Motor neuron (in vitro differentiated cells): ENCODE results near the gene ZMPSTE24. TPM values are rescaled to one million over a fixed set of nuclear protein-coding genes. Genes with fewer than 3 reads are reported as not detected.

Experiments
- ATAC-seq, 8 experiments: fragments of 200-7000 bp; cut with Tn5 transposase; replicated peaks in 6 of 8; 2 replicates each; pipeline ENCODE4 v1.8.0; 2021; ENCODE audit warnings: mild to moderate bottlenecking in 8 of 8, moderate library complexity in 8 of 8
- H3K27ac ChIP-seq, 2 donors: fragments of 250-450 bp; sonication (Bioruptor Pico); 2 replicates each; pipeline ENCODE4 v1.9.0; 2021; ENCODE audit warnings: antibody characterized with exemption in 2 of 2, mild to moderate bottlenecking in 2 of 2, moderate library complexity in 1 of 2
- H3K4me1 ChIP-seq, 2 donors: fragments of 250-450 bp; sonication (Bioruptor Pico); replicated peaks in 1 of 2; 2 replicates each; pipeline ENCODE4 v1.6.1; 2021; ENCODE audit warnings: antibody characterized with exemption in 2 of 2, mild to moderate bottlenecking in 2 of 2, moderate library complexity in 1 of 2
- H3K4me3 ChIP-seq, 5 donors: fragments of 250-450 bp; sonication (Bioruptor Pico); 2 replicates each; pipeline ENCODE4 v1.9.0; 2021; ENCODE audit warnings: antibody characterized with exemption in 5 of 5, mild to moderate bottlenecking in 5 of 5, moderate library complexity in 4 of 5
- WGBS, 10 experiments: fragments of 450-650 bp; shearing (Covaris generic); methylation state at CpG; one replicate each; pipeline ENCODE4 v1.0.0; 2022; 5-methylcytosine and 5-hydroxymethylcytosine counted together
- in situ Hi-C, 9 experiments: fragments of 400-800 bp; cut with MboI; loops; one replicate each; pipeline ENCODE4 v1.15.0; 2021; ENCODE audit warnings: low sequenced_read_pairs in 9 of 9, low pct_unique_long_range_greater_than_20kb in 2 of 9; ENCODE audit not compliant: unreplicated experiment in 9 of 9
- total RNA-seq, 8 experiments: library from RNA; unstranded; fragments of 300-600 nt; gene quantifications; 2 replicates each; pipeline versions ENCODE4 v1.2.3 to v1.2.4, GENCODE V29; 2022

Gene ZMPSTE24
- total RNA-seq, 8 experiments from 2014 or later = 20.6 to 58.0 (median 40.7) TPM

DNA sequence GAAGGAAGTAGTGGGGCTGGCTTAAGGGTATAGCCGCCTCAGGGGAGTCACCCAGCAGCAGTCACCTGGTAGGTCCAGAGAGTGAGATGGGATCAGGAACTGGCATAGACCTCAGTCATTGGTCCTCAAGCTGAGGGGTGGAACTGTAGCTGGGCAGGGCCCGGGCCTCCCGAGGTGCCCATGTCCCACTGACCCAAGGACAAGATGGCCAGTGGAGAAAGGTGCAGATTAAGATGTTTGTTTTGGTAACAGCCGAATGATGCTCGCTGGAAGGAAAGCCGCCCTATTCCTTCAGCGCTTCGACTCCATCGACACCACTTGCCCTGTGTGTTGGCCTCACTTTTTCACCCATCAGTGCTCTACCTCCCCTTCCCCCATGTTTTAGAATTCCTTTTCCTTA, 42.6 kb downstream of the ZMPSTE24 start:
- H3K4me3 ChIP-seq = no peak overlapping the region
- WGBS, 10 experiments = 37 to 98% (median 87%) methylated on average over 2 to 7 of the region's 9 CpGs; no CpG with 5 or more reads in 5 of the 10 experiments
- in situ Hi-C loops = loop anchor here in 1 of 9 experiments (25.0 kb wide), 1 partner anchor 163 kb away; no protein-coding TSS in a partner anchor
- H3K27ac ChIP-seq = no peak overlapping the region
- peak in 1 of 8 experiments; percentile 38 for ATAC-seq
- no peaks in the 10 kb centered on the region for H3K4me1 ChIP-seq

DNA sequence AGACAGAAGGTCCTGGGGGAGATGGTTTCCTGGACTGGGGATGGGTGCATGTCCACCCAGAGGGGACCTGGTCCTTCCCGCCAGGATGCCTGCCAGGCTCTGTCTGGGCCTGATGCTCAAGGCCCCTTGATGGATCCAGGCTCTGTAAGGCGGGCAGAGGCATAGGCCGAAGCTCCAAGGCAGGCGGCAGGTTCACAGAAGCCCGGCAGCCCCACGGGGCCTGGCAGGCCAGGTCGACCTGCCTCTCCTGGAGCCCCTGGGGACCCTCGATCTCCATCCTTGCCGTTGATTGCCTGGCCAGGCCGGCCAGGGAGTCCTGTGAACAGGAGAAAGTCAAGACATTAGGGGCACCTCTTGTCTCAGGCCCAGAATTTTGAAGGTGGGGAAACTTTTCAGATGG, 43.0 kb downstream of the ZMPSTE24 start:
- Histone ChIP-seq H3K27ac (no peak overlapping the region), H3K4me1 (no peaks in the 10 kb centered on the region), H3K4me3 (no peak overlapping the region)
- in situ Hi-C loops = loop anchor here in 1 of 9 experiments (25.0 kb wide), 1 partner anchor 164 kb away; no protein-coding TSS in a partner anchor
- 60 to 82% (median 75%) methylated on average over 2 to 5 of the region's 10 CpGs; no CpG with 5 or more reads in 5 of the 10 experiments for WGBS, 10 experiments
- ATAC-seq = no peak

DNA sequence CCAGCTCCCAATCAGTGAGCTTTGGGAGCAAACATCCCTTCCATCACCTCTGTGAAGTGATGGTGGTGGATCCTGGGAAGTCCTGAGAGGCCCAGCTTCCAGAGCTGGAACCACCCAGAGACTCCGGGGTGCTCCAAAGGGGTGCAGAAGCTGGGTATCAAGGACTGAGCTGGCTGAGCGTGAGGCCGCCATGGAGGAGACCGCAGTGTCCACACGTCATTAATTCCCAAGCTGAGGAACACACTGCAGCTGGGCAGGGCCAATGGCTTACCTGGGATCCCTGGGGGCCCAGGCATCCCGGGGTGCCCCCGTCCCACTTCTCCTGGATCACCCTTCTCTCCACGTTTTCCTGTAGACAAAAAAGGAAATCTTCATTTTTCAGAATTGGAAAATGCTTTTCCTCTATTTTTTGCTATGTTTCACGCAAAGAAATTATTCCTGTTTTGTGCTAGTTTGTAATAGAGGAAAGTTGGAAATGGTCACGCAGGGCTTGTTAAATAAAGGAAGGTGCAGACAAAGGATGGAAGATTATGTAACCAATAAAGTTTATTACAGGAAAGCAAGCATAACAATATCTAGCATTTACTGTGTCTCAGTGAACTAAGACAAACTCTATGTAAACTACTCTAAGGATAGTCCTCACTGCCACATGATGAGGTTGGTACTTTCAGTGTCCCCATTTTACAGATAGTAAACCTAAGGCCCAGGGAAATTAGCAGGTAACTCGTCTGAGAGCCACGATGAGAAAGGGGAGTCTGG, 43.7 kb downstream of the ZMPSTE24 start:
- no peak overlapping the region for H3K4me3 ChIP-seq
- H3K4me1 ChIP-seq = no peaks in the 10 kb centered on the region
- H3K27ac ChIP-seq = no peak overlapping the region
- no peak for ATAC-seq
- in situ Hi-C loops = loop anchor here in 1 of 9 experiments (25.0 kb wide), 1 partner anchor 164 kb away; no protein-coding TSS in a partner anchor
- WGBS, 10 experiments = 45 to 98% (median 78%) methylated on average over 1 to 12 of the region's 12 CpGs; no CpG with 5 or more reads in 1 of the 10 experiments

DNA sequence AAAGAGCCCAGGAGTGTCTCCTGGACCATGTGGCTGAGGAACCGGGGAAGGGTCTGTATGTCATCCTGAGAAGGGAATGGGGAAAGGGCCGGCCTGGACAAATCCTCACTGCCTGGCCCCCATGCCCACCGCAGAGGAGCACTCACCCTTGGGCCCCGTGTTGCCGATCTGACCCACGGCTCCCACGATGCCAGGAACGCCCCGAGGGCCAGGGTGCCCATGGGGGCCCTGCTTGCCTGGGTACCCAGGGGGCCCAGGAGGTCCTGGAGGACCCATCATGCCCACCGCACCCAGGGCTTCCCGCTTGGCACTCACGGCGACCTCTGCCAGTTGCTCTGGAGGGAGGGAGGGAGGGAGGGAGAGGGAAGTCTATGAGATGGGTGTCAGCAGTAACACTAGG, 44.4 kb downstream of the ZMPSTE24 start:
- 50 to 80% (median 80%) methylated on average over 1 to 2 of the region's 13 CpGs; no CpG with 5 or more reads in 7 of the 10 experiments for WGBS, 10 experiments
- in situ Hi-C loops = loop anchor here in 1 of 9 experiments (25.0 kb wide), 1 partner anchor 165 kb away; no protein-coding TSS in a partner anchor

DNA sequence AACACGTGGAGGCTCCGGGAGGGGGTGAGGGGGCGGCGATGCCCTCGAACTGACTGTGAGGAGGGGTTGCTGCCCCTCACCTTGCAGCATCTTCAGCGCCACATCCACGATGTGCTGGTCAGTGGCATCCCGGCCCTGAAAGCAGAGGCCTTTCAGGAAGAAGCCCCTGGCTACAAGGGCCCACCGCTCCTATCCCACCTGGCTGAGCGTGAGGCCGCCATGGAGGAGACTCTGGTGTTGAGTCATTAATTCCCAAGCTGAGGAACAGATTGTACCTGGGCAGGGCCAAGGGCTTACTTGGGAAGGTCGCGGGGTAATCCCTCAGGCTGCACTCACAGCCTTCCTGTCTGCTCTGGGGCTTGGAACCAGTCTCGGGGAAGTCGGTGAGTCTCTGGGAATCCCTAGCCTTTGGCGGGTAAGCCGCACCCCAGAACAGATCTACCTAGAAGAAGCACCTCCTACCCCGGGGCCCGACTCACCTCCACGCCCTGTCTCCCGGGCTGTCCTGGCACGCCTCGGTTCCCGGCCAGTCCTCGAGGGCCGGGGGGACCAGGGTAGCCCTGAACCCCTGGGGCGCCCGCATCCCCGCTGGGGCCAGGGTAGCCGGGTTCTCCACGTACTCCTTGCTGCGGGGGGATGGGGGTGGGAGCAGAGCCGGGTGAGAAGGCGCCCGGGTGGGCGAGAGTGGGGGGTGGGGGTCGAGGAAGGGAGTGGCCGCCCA, 45.2 kb downstream of the ZMPSTE24 start:
- in situ Hi-C loops = loop anchor here in 1 of 9 experiments (25.0 kb wide), 1 partner anchor 166 kb away; no protein-coding TSS in a partner anchor
- no peak overlapping the region for H3K4me3 ChIP-seq
- 78 to 91% (median 89%) methylated on average over 4 to 11 of the region's 38 CpGs; no CpG with 5 or more reads in 6 of the 10 experiments for WGBS, 10 experiments
- H3K27ac ChIP-seq = no peak overlapping the region
- H3K4me1 ChIP-seq = no peaks in the 10 kb centered on the region
- no peak for ATAC-seq

More for the DNA sequence above, 44.4 kb downstream of the ZMPSTE24 start:
- ATAC-seq = no peak
- no peaks in the 10 kb centered on the region for H3K4me1 ChIP-seq
- H3K4me3 ChIP-seq = no peak overlapping the region
- no peak overlapping the region for H3K27ac ChIP-seq

DNA sequence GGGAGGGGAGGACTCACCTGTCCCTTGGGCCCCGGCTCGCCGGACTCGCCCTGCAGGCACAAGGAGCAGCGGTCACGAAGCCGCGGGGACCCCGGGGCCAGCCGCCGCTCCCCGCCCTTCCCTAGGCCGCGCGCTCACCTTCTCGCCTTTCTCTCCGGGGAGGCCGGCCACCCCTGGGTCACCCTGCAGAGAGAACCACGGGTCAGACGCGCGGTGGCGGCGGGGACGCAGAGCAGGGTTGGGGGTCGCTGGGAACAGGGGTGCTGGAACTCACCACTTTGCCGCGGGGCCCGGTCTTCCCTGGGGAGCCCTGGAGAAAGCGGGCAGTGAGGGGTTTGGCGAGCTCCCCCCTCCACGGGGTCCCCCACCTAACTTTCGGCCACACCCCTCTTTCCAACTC, 45.8 kb downstream of the ZMPSTE24 start:
- H3K4me1 ChIP-seq = no peaks in the 10 kb centered on the region
- H3K27ac ChIP-seq = no peak overlapping the region
- no peak overlapping the region for H3K4me3 ChIP-seq
- WGBS, 10 experiments = 70% methylated on average over 2 of the region's 33 CpGs; no CpG with 5 or more reads in 9 of the 10 experiments
- in situ Hi-C loops = loop anchor here in 1 of 9 experiments (25.0 kb wide), 1 partner anchor 166 kb away; no protein-coding TSS in a partner anchor
- no peak for ATAC-seq

DNA sequence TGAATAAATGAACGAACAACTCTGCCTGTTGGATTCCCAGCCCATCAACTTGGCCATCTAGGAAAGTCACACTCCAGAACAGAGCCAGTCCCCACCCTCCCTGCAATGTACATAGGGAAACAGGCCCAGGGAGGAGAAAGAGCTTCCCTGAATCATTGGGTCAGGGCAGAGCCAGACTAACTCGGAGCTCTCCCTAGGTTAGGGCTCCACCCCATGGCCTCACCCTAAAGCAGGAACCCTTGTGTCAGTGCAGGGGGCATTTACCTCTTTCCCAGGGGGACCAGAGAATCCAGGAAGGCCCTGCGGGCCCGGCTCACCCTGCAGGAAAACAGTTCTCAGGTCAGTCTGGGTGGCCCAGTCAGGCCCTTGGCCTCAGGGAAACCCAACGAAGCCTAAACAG, 47.4 kb downstream of the ZMPSTE24 start:
- in situ Hi-C loops = loop anchor here in 1 of 9 experiments (25.0 kb wide), 1 partner anchor 168 kb away; no protein-coding TSS in a partner anchor
- Histone ChIP-seq H3K4me3 (no peak overlapping the region), H3K4me1 (no peaks in the 10 kb centered on the region), H3K27ac (no peak overlapping the region)
- peak in 3 of 8 experiments; percentile 83 to 99 (median 99) for ATAC-seq
- WGBS, 10 experiments = 0 to 80% (median 59%) methylated on average over 1 to 4 of the region's 5 CpGs; no CpG with 5 or more reads in 4 of the 10 experiments

DNA sequence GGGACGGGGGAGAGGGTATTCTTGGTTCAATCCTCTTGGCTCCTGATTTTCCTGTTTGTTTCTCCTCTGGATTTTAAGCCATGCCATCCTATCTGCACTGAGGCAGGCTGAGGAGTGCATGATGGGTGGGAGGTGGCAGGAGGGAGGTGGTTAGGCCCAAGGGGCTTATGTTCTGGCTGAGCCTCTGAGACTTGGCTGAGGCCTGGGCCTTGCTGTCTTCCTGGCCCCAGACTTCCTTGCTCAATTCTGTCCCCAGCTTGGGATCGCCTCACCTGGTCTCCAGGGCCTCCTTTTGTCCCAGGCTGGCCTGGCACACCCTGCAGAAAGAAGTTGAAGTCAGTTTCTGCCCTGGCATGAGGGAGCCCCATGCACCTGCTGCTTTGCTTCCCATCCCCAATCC, 47.8 kb downstream of the ZMPSTE24 start:
- ATAC-seq = no peak
- WGBS, 10 experiments = 50 to 71% (median 67%) methylated on average over 1 of the region's 2 CpGs; no CpG with 5 or more reads in 5 of the 10 experiments
- no peak overlapping the region for H3K4me3 ChIP-seq
- in situ Hi-C loops = loop anchor here in 1 of 9 experiments (25.0 kb wide), 1 partner anchor 169 kb away; no protein-coding TSS in a partner anchor
- no peak overlapping the region for H3K27ac ChIP-seq
- H3K4me1 ChIP-seq = no peaks in the 10 kb centered on the region

DNA sequence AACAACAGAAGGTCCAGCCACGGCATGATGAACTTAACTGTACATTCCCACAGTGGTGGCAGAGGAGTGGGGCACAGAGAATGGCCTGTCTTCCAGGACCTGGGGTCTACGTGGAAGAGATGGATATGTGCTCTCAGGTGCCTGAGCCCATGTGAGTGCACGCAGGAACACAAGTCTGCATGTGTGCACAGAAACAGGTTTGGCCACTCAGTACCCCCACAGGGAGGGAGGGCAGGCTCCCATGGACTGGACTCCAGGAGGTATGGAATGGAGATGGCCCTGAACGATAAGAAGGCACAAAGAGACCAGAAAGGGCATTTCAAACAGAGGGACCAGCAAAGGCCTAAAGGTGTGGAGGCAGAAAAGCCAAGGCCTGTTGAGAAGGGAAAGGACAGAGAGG, 48.3 kb downstream of the ZMPSTE24 start:
- WGBS, 10 experiments = 38 to 100% (median 77%) methylated on average over 1 to 4 of the region's 4 CpGs; no CpG with 5 or more reads in 5 of the 10 experiments
- no peak overlapping the region for H3K4me3 ChIP-seq
- ATAC-seq = no peak
- H3K4me1 ChIP-seq = no peaks in the 10 kb centered on the region
- in situ Hi-C loops = loop anchor here in 1 of 9 experiments (25.0 kb wide), 1 partner anchor 169 kb away; no protein-coding TSS in a partner anchor
- H3K27ac ChIP-seq = no peak overlapping the region

DNA sequence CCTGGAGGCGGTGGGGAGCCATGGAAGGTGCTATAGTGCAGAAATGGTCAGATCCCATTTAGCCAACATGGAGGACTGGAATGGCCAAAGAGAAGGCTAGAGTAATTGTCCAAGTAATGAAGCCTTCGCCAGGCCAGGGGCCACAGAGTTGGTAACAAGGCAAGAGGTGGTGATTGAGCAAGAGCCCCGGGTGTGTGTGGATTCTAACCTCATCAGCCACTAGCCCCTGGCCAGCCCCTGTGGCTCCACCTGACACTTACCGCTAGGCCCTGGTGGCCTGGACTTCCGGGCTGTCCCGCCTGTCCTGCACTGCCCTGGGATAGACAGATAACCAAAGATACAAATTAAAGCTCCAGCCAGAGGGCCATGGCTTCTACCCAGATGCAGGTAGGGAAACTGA, 49.1 kb downstream of the ZMPSTE24 start:
- H3K4me1 ChIP-seq = no peaks in the 10 kb centered on the region
- H3K27ac ChIP-seq = no peak overlapping the region
- ATAC-seq = no peak
- H3K4me3 ChIP-seq = no peak overlapping the region
- in situ Hi-C loops = loop anchor here in 1 of 9 experiments (25.0 kb wide), 1 partner anchor 170 kb away; no protein-coding TSS in a partner anchor
- WGBS, 10 experiments = 50 to 100% (median 92%) methylated on average over 1 to 6 of the region's 6 CpGs; no CpG with 5 or more reads in 3 of the 10 experiments

DNA sequence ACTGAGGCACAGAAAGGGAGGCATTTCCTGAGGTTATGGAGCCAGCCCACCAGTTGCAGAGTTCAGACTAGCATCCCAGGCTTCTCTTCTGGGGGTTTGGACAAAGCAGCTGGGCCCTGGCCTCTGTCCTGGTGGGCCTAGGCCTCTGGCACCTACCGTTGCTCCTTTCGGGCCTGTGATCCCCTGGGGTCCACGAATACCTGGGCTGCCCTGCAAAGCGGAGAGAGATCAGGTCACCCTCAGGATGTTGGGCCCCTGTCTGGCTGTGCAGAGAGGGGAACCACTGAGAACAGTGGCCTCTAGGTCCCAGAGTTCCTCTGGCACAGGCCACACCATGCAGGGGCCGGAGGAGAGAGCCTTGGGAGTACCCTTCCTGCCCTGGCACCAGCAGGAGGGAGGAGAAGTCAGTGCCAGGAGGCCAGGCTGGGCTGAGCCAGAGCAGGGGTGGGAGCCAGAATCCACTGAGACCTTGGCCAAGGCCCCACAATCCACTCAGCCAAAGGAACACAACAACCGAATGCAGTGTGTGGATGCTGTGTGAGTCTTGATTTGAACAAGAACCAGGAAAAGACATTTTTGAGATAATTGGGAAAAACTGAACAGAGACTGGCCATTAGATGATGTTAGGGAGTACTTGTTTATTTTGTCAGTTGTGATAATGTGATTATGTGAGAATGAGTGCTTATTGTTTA, 50.1 kb downstream of the ZMPSTE24 start:
- in situ Hi-C loops = loop anchor here in 1 of 9 experiments (25.0 kb wide), 1 partner anchor 171 kb away; no protein-coding TSS in a partner anchor
- no peaks in the 10 kb centered on the region for H3K4me1 ChIP-seq
- ATAC-seq = no peak
- WGBS, 10 experiments = 67 to 90% (median 77%) methylated on average over 1 to 6 of the region's 6 CpGs; no CpG with 5 or more reads in 6 of the 10 experiments
- no peak overlapping the region for H3K4me3 ChIP-seq
- no peak overlapping the region for H3K27ac ChIP-seq
